Stimulated activated CD4-positive, alpha-beta T cell treated with anti-CD3 and anti-CD28 coated beads, Interleukin-1b, Interleukin-23, amount 100 ng/mL, for 24 hours (primary cell): Measurements from ENCODE around the gene ACTL8.

Source experiments
- DNase-seq, 4 experiments: peaks; one replicate each; pipeline ENCODE4 v3.0.0-alpha.2; 2020; ENCODE audit warnings: low read depth in 4 of 4, low spot score in 1 of 4

ACTL8 gene

GRCh38 chr1:17768651-17769241 lies 13.6 kb downstream of the ACTL8 start:
- DNase-seq = no peak

DNA sequence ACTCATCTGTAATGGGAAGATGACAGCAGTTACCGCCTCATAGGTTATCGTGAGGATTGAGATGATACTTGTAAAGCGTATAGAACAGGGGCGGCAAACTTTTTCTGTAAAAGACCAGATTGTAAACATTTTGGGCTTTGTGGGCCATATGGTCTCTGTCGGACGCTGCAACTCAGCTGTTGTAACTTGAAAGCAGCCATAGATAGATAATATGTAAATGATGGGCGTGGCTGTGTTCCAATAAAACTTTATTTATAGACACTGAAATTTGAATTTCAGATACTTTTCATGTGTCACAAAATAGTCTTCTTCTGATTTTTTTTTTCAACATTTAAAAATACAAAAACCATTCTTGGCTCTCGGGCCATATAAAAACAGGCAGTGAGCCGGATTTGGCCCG lies 15.8 kb downstream of the ACTL8 start:
- DNase-seq = no peak

DNA sequence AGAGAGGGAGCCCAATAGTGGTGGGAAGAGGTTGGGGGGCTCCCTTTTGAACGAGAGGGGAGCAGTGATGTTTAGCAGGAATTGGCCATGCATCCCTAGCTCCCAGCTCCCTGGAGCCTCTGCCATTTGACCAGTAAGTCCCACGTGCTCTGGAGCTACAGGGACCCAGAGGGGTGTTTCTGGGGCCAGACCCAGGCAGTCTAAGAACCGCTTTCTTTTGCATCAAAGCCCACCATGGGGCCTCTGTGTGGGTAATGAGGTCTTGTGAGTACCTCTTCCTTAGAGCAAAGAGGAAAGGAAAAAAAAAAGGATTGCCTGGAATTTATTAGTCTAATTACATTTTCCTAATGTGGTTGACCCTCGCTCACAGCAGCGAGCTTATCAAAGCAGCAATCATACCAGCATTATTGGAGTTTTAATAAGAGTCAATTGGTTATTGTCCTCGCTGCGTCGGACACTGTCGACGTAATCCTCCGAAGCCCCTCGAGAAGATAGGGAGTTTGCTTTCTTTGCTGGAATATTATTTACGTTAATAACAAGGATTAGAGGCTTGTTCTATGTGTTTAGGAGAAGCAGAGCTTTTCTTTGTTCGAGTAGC lies 17.6 kb downstream of the ACTL8 start:
- DNase-seq = no peak

DNA sequence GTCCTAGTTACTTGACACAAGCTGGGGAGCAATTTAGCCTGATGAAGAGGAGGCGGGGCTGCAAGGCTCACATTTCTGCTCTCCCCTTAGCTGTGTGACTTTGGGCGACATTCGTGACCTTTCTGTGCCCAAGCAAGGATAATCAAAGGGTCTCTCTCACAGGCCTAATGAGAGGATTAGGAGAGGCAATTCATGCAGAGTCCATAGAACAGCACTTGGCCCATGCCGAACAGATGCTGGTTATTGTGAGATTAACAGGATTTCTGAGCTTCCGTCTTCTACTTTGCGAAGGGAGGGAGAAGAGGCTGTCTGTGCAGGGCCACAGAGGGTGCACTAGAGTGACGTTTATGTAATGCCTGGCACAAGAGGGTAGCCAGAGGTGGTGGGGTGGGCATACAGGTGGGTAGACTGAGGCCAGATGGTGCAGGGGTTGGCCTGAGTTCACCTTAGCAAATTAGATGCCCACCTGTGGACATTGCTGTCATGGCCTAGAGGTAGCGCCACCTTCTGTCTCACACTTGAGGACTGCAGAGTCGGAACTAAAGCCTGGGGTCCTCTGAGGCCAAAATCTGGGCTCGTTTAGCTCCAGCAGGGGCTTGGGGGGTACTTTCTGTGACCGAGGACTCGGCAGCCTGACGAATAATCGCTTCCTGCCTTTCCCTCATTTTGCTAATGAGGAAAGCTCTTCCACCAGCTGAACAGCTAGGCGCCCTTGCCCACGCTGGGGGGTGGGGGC lies 18.6 kb downstream of the ACTL8 start:
- DNase-seq = no peak

DNA sequence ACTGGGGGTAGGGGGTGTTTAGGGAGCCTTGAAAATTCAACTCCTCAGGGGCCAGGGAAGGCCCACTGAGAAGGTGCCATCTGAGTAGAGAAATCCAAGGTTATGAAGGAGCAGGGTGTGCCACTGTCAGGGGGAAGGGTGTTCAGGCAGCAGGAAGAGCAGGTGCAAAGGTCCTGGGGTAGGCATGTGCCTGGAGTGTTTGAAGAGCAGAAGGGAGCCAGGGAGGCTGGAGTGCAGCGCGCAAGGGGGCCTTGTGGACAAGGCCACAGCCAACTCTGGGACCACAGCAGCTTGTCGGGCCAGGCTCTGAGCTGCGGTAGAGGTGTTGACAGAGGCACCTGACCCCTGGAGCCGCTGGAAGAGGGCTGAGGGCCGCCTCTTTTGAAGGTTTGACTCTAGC lies 19.3 kb downstream of the ACTL8 start:
- DNase-seq = no peak

DNA sequence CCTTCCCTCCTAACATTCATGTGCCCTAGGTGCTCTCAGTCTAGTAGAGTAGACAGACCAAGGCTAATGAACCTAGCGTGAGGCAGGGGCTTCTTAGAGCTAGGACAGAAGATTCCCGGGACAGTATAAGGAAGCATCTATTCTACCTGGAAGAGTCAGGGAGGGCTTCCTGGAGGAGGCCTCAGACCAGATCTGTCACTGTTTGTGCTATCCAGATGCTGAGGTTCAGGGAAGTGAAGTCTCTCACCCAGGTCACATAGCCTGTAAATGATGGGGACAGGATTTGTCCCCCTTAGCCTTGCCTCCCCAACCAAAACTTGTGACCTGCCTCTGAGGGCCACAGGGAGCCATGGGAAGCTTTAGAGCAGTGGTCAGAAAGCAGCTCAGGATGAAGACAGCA lies 20.7 kb downstream of the ACTL8 start:
- no peak for DNase-seq

DNA sequence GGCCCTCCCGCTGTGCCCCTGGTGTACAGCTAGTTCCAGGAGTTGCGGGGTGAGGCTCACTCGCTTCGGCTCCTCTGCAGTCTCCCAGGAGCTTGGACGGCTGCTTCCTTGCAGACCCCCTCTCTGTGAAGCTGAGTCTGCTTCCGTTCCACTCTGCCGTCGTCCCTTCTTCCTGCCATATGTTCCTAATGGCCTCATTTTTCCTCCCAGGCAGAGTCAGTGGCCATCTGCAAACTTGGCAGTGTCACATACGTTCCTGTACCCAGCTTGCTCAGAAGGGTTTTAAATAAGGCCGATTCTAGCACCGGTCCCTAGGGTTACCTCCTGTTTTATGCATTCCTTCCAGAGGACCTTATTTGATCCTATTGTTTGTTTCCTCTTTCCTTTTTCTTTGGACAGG lies 21.3 kb downstream of the ACTL8 start:
- DNase-seq = no peak

DNA sequence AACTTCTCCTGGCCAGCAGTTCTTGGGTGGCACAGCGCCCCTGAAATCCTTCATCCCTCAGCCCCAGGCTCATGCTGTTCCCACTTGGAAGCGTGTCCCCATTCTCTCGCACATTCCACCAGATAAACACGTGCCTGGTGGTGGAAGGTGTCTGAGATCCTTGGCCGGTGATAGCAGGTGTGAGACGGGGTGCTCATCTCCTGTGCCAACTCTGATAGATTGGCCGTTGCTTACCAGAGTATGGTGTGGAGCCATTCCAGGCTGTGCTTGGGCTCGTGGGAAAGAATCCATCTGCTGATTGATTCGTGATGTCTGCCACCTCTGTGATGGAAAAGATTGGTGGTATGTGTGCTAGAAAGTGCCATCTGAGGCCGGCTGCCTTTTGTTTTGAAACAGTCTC lies 22.2 kb downstream of the ACTL8 start:
- no peak for DNase-seq

- DNase-seq = no peak
These were observed 22.7 kb downstream of the ACTL8 start for GRCh38 chr1:17777818-17778217.

DNA sequence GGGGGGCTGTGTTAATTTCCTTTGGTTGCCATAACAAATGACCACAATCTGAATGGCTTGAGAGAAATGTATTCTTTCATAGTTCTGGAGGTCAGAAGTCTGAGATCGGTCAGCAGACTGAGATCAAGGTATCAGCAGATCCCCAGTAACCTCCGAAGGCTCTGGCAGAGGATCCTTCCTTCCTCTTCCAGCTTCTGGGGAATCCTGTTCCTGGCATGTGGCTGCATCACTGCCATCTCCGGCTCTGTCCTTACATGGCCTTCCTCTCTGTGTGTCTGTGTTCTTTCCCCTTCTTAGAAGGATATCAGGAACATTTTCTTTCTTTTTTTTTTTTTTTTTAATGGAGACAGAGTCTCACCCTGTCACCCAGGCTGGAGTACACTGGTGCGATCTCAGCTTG lies 25.8 kb downstream of the ACTL8 start:
- DNase-seq = no peak

DNA sequence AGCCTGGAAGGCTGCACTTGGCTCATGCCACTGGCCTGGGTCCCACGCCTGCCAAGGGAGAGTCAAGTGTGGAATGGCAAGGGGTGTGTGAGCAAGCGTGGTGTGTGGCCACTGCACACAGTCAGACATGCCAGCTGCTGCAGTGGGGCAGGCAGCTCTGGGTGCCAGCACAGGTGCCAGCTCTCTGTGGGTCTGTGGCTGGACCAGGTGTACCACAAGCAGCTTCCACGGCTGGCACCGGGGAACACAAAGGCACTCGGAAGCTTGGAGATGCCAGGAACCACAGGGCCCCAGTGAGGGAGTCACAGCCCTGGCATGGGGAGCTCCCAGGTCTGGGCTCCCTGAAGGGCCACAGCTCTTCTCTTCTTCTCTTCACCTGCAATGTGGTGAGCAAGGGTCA lies 34.8 kb downstream of the ACTL8 start:
- DNase-seq = no peak

- DNase-seq = no peak
These were observed 35.4 kb downstream of the ACTL8 start for GRCh38 chr1:17790383-17791054.

DNA sequence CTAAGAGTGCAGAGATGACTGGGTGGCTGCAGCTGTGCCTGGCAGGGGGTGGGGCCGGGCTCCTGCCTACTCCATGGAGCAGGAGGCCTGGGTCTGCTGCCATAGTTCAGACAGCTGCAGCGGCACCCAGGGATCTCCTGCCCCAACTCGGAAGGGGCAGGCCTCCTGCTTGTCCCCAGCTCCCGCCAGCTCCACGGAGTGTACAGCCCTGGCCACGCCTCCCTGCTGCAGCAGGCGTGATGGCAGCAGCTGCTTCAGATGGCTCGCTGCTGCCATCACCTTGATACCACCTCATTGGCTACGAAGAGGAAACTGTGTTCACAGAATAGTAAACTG lies 35.9 kb downstream of the ACTL8 start:
- DNase-seq = no peak

DNA sequence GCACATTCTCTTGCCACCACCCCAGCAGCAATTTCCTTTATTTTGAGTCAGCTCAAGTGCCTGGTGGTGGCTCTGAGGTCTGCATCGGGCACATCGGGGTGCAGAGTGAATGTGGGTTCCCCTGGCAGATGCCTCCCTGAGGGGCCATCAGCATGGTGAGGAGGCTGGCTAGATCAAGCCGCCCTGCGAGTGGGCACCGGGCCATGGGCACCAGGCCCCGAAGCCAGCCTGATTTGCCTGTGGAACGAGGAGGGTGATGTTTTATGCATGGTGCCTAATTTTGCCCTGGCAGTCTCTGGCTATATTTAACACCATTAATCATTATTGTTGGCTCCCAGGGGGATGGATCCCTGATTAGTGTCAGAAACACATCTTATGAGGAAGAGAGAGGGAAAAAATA lies 36.3 kb downstream of the ACTL8 start:
- DNase-seq = no peak

GRCh38 chr1:17792421-17792820 lies 37.3 kb downstream of the ACTL8 start:
- DNase-seq = no peak

DNA sequence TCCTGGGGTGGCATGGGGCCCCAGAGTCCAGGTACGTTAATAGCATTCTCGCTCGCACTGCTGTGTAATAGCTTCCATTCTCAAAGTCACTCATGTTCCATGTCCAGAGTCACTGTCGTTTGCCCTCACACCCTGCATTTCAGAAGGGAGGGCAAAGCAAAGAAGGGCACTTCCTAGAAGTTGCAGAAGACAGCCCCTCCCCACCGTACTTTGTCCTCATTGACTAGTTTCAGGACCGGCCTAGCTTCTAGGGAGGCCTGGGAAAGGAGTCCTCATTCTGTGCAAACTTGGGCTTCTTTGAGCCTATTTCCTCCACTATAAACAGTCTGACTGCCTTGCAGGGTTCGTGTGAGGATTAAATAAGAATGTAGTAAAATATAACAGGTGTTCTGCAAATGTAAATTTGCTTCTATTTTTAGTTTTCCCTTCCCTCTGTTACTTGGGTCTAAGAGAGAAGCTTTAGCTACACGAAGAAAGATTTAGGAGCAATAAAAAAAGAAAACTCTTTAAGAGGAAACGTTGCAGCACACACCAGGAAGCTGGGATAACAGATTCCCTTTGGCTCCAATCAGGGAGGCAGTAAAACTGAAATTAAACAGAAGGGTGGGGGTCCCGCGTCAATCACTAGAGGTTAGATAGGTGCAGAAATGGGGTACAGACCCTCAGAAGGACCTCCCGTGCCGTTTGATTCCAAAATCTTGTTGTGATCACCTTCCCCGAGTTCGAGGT lies 40.1 kb downstream of the ACTL8 start:
- no peak for DNase-seq

DNA sequence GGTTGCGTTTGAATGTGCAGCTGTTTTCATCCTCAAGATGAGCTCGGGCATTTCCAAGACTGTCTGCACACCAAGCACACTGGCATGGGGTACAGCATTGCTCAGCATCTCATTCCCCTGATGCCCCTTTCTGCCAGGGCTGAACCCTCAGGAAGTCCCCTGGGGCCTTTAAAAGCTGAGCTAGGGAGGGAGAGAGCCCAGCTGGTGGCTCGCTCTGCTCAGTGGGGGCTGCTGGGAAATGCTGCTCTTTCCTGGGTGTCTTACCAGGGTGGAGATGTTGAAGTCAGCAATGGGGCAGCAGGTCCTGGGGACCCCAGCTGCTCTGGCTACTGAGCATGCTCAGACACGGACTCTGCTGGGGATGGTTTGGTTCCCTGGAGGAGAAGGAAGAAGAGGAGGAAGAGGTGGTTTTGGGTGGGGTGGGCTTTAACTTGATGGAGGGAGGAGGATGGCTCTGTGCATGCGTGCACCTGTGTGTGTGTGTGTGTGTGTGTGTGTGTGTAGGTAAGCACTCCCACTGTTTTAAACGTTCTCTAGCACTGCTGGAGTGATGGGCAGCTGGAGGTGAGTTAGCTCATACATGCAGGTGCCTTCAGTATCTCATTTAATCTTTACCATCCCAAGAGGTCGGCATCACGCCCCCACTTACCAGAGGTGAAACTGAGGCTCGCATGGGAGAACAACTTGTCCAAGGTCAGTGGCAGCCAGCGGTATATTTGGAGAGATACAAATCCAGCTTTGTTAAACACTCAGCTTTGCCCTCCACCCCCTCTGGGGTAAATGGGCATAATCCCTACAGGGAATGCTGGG lies 40.9 kb downstream of the ACTL8 start:
- no peak for DNase-seq

- DNase-seq = no peak
These were observed 42.3 kb downstream of the ACTL8 start for GRCh38 chr1:17797478-17797877.

DNA sequence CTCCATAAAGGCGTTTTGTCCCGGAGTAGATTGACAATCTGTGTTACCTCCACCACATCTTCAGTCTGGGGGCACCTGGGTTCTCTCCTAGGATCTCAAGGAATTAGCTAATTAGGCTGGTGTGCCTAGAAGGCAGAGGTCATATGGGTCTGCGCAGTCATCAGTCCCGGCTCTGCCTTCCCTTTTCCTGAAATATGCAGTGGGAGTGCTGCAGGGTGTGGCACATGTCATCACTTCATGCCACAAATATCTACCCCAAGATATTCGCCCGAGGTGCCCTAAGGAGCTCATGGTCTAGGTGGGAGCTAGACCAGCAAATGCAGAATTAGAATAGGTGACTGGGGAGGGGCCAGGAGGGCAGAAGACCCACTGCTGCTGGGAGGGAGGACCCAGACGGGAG lies 42.9 kb downstream of the ACTL8 start:
- DNase-seq = no peak

GRCh38 chr1:17798799-17799382 lies 43.8 kb downstream of the ACTL8 start:
- no peak for DNase-seq

- DNase-seq = no peak
These were observed 44.5 kb downstream of the ACTL8 start for GRCh38 chr1:17799642-17800041.
